H1 (cell line): ENCODE data around the gene SLC8B1. TPM values are rescaled to one million over a fixed set of nuclear protein-coding genes. Genes with fewer than 3 reads are reported as not detected.

Experiments used
- CBX5 ChIP-seq: fragments of 300-800, 300-1000 bp; sonication (generic); IDR thresholded peaks from 2 replicates; pipeline ENCODE4 v1.7.1; 2016; ENCODE audit warnings: antibody characterized with exemption, low read length, low read depth
- KDM1A ChIP-seq: fragments of 200-600, 300-600 bp; sonication (generic); IDR thresholded peaks from 2 replicates; pipeline ENCODE4 v1.7.1; 2016; ENCODE audit warnings: mild to moderate bottlenecking, low read length, borderline replicate concordance
- RXRA ChIP-seq: IDR thresholded peaks from 2 replicates; pipeline ENCODE4 v1.6.1; 2011; ENCODE audit warnings: low read depth, mild to moderate bottlenecking, low read length, moderate library complexity; ENCODE audit not compliant: insufficient read depth
- SUZ12 ChIP-seq: fragments of 200-600 bp; sonication (generic); IDR thresholded peaks from 2 replicates; pipeline ENCODE4 v1.6.1; 2012; ENCODE audit warnings: mild to moderate bottlenecking, inconsistent platforms, low read length, moderate library complexity, mixed read lengths
- TBP ChIP-seq: IDR thresholded peaks from 2 replicates; pipeline ENCODE4 v1.6.1; 2011; ENCODE audit warnings: low read depth, low read length, improper control_type of control experiment
- polyA plus RNA-seq, 7 experiments: library from polyadenylated mRNA; depleted of rRNA in 3 of 7; stranded (reverse) in 5 of 7; unstranded in 2 of 7; fragments of >200 nt in 5 of 7; fragments of 200-250 nt in 2 of 7; gene quantifications; 1 replicate in 5 of 7; 2 replicates in 1 of 7; 4 replicates in 1 of 7; pipeline versions ENCODE4 v1.2.1 to v1.2.3, GENCODE V29; 2011 to 2013; ENCODE audit warnings: missing spikeins in 2 of 7, mixed read lengths in 2 of 7
- total RNA-seq: library from RNA; stranded (reverse); fragmentation: NEBNext Ultra II Directional; extraction: Animal tissue kit (Norgen Biotek cat#: 25700); gene quantifications from 2 replicates; pipeline ENCODE4 v1.2.1, GENCODE V29; 2021

SLC8B1 gene
- total and polyA plus RNA-seq, 2 of the 8 experiments (the other 6 are each of a cell fraction or from before 2014, with no cell fraction given): 11.2 to 19.1 TPM

DNA sequence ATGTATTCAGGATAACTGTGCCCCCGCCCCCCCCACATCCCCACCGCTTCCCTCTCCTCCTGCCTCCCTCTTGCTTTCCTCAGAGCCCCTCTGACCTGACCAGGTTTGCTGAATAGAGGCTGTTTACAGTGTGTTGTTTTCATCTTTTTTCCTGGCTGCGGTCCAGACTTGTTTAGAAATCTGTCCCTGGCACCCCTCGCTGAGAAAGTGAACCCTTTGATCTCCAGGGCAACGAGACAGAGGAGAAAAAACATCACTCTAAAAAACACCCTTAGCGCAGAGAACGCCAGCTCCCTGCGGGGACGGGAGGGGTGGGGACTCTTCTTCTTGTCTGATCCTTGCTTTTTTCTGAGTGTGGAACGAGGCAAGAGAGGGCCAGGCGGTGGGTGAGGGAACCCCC, 46.3 kb upstream of the SLC8B1 start (continued):
- TF ChIP-seq RXRA: no peak
- no peak for TF ChIP-seq CBX5
- TF ChIP-seq TBP: no peak
- TF ChIP-seq SUZ12: no peak
- TF ChIP-seq KDM1A: no peak
